ENCODE results near the gene PODXL.
"Not testable (repeated sequence)": the region's sequence is repeated elsewhere in the genome, so short reads cannot be mapped to it uniquely, and the experiment has no call there.

Gene PODXL

DNA sequence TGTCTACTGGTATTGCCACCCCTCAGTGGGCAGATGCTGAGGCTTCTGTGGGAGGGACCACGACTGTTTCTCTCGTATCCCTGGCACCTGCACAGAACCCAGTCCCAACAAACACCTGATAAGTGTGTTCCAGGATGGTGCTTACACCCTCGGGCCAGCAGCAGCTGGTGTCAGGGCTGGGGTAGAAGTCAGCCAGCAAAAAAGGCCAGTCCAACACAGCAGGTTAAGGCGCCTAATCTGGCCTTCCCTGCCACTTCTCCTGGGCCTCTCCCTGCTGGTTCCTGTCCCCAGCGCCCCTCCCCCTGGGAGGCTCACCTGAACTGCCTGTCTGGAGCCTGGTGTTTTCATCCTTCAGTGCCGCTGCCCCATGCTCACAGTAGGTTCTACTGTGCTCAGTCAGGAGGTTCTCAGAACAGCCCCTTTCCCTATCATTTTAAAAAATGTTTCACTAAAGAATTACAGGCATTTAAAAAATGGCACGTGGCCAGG, 20.0 kb downstream of the PODXL start:
- DNase-seq, result no peak

DNA sequence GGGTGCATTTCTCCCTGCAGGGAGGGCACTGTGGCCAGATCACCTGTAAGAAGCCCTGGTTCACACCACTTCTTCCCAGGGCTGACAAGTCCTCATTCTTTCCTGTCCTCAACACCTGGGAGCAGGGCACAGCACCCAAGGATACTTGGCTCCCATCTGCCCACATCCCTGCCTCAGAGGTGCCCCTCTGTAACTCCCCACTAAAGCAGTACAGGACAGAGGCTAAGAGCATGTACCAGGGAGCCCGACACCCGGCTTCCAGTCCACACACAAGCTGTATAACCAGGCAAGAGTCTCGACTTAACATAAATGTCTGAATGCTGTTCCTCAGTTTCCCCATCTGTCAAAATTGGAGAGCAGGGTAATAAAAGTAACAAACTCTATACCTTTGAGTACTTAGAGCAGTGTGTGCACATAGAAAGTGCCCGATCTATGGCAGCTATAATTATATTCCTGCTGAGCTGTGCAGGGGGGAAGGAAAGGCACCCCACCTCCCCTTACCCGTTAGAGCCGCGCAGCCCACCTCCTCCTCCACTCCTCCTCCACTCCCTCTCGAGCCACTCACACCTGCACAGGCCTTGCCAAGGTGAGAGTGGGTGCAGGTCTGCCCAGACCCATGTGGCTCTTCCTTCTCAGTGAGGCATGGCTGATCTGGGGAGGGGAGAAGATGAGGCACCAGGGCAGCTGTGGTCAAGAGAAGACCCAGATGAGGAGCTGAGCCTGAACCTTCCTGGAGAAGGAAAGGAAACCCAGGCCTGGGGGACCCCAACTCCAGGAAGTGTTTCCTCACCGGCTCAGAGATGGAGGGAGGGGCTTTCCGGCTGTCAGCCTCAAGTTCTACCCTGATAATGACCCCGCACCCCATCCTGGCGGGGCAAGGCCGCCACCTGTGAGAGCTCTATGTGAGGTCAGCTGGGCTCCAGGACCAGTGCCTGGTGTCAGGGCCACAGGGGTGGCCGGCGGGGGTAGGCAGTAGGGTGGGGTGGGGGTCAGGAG, 22.6 kb downstream of the PODXL start:
- no peak for DNase-seq

DNA sequence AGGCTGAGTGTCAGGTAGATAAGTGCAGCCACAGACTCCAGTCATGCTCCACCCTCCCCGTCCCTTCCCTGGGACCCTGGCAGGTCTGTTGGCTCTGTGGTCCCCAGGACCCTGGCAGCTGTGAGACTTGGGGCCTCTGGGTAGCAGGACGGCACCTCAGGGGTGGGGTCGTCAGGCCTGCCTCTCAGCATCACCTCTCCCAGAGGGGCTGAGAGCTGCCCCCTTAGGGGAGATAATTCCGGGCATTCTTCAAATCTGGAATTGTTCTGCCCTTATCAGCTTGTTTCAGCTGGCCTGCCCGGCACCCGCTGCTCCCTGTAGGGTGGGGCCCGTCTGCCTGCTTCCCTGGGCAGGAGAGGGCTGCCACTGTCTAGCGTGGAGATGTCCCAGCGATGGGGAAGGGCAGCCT, 23.3 kb downstream of the PODXL start:
- no peak for DNase-seq

- no peak for DNase-seq
Observed at GRCh38 chr7:131532570-131533091, 23.8 kb downstream of the PODXL start.

GRCh38 chr7:131530137-131530536, 26.3 kb downstream of the PODXL start:
- no peak for DNase-seq

- DNase-seq, result no peak
Observed at GRCh38 chr7:131529617-131530016, 26.8 kb downstream of the PODXL start.

DNA sequence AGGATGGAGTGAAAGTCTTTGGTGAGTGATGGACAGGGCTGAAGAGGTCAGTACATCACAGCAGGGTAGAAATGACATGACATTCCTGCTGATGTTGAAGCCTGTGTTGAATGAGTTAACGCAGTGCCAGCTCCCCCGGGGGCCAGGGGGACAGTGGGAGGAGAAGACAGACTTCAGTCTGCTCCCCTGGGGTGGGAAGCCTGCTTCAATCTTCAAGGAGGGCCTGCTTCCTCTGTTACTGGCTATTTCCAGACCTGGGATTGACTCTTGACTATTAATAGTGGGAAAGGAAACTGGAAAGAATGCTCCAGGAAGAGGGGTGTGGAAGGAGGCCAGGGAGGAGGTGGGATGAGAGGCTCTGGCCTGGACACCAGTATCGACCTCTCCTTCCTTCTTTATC, 27.2 kb downstream of the PODXL start:
- DNase-seq, result no peak

DNA sequence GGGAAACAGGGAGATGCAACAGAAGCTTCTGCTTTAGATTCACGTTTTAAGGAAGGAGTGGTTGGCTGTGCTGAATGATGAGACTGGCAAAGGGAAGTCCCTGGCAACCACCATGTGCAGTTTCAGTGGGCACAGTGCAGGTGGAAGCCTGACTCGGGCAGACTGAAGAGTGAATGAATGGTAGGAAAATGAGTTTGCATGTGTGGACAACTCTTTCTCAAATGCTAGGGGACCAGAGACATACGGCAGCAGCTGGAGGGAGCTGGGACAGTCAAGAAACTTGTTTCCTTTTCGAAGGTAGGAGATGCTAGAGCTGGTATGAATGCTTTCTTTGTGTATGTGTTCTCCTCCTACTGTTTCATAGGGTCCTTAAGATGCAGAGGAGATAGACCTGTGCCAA, 29.0 kb downstream of the PODXL start:
- no peak for DNase-seq

GRCh38 chr7:131525820-131526219, 30.6 kb downstream of the PODXL start:
- DNase-seq, result peak; percentile 8

GRCh38 chr7:131524703-131525102, 31.7 kb downstream of the PODXL start:
- no peak for DNase-seq

- DNase-seq, result no peak
Observed at GRCh38 chr7:131524115-131524514, 32.3 kb downstream of the PODXL start.

DNA sequence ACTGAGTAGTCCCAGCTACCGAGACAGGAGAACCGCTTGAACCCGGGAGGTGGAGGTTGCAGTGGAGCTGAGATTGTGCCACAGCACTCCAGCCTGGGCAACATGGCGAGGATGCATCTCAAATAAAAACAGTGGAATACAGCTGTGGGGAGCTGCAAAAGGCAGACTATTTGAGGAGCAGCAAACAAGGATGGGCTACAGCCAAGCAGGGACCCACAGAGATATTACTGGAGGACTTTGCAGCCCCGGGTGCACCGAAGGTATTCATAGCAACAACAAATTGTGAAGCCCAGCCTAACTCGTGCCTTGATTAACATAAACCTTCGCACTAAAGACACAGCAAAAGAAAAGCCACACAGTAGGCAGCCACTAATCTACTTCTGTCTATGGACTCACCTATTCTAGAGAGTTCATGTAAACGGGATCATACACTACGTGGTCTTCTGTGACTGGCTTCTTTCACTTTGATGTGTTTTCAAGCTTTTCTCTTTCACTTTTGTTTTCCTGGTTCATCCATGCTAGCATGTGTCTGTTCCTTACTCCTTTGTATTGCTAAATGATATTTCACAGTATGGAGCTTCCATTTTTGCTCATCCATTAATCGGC, 34.0 kb downstream of the PODXL start:
- no peak for DNase-seq

DNA sequence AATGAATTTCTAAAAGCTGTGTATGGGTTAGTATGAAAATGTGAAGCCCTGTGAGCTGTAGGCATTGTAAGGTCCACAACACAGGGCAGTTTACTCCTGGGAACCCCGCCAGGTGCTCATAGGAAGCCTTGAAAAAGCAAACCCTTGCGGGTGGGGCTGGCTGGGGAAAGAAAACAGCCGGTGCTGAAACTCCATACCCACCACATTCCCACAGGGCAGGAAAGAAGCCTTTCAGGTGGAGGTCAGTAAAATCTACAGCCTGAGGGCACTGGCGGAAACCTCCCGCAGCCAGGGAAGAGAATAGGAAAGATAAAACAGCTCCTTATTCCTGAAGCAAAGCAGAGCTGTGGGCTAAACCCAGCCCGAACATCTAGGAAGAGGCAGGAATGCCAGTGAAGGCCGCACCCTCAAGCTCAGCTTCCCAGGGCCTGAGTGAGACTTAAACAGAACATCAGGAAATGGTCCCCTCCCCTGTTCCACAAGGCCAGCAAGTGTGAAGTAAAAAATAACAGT, 34.7 kb downstream of the PODXL start:
- DNase-seq, result no peak

GRCh38 chr7:131518626-131519025, 37.8 kb downstream of the PODXL start:
- DNase-seq, result no peak

DNA sequence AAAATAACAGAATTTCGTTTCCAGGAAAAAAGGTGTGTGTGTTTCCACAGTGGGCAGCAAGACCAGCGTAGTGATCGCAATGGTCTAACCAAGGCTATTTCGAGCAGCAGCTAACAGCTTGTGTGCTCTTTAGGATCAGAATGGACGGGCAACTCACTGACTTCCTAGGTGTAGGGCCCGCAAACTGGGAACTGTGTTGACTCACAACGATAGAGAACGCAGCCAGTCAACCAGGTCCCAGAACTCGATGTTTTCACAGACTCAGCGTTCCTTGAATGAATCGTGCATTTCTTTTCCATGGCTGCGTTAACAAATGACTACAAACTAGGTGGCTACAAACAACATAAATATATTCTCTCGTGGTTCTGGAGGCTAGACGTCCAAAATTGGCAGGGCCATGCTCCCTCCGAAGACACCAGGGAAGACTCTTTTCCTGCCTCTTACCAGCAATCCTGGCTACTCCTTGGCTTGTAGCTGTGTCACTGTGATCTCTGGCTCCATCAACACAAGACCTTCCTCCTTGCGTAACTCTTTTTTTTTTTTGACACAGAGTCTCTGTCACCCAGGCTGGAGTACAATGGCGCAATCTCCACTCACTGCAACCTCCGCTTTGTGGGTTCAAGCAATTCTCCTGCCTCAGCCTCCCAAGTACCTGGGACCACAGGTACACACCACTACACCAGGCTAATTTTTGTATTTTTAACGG, 39.1 kb downstream of the PODXL start:
- DNase-seq, result no peak

- DNase-seq, result not testable (repeated sequence)
Observed at GRCh38 chr7:131515471-131515870, 41.0 kb downstream of the PODXL start.

DNA sequence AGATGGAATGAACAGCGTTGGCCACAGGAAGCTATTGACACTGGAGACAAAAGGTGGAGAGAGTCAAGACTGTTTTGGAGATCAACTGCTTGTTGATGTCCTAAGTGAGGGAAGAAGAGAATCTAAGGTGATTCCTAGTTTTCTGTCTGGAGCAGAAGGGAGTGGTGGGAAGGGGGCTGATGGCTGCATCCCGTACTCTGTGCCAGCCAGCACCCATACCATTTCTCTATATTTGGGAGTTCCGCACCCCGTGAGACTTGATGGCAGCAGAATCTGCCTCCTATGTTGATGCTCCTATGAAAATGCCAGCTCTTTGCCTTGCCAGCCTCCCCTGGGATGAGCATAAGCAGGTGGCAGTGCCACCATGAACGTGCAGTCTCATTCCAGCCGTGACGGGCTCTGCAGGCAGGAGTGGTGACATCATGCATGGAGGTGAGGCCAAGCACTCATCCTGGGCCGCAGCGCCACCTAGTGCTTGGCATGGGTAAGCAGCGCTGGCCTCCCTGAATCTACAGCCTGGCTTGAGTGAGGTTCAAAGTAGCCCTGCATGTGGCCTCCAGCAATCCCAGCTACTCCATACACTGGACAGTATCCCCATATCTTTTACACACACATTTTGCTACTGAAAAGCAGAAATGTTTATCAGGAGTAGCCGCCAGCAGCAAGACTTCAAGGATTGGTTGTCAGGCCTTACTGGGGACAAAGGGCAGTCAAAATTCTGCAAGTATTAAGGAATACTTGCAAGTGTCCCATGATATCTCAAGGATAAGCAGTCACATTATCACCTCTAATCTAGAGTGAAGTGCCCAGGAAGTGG, 43.0 kb downstream of the PODXL start:
- DNase-seq, result peak; percentile 74

DNA sequence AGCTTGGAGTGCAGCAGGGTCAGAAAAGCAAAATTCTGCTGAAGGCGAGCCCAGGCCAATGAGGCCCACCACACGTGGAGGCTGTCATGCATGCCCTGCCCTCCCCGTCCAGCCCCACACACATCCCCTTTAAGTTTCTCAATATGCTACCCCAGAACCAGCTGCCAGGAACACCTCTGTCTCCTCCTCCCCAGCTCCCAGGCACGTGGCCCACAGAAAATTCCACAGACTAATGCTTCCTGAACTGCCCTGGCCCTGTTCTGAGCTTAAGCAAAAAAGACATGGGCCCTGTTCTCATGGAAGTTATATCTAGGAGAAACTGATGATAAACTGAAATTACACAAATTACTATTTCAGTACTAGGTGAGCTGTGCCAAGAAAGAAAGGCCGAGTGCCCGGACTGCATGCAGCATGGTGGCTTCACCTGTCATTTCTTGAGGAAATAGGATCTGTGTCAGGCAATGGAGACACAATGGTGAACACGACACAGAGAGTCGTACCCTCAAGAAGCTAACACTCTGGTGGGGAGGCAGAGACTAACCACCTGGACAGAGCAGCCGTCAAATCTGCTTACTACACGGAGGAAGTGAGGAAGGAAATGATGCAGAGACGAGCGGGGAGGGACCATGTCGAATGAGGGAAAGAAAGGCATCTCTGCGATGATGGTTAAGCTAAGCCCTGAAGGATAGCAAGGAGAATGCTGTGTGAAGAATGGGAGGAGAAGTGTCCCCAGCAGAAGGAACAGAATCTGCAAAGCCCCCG, 44.5 kb downstream of the PODXL start:
- DNase-seq, result no peak

DNA sequence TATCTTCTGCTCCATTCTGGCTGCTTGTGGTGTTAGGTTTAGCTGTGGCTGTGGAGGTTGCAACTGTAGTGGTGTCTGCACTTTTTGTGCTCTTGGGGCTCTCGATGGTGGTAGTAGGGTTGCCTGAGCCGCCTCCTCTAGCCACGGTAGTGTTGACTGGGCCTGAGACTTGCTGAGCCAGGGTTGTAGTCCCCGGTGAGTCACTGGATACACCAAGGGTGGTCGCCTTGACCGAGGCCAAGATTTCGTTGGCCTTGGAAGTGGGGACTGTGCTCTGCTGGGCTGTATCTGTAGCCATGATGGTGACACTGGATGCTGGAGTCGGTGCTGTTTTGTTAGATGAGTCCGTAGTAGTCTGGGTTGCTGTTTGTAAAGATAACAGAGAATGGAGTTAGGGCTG, 45.4 kb downstream of the PODXL start:
- DNase-seq, result no peak

DNA sequence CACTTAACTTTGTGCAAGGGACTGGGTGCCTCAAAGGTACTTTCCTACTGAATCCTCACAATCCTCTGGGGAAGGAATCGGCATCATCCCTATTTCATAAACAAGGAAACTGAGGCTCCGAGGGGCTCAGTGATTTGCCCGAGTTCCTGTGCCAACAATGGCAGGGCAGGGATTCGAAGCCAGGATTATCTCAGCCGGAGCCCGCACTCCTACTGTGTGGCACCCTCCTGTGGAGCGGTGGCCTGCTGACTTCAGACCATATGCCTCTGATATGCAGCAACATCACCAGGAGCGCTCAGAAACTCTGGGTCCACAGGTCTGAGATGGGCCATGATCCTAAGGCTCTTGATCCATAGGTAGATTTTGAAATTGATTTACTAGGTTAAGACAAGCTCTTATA, 46.6 kb downstream of the PODXL start:
- no peak for DNase-seq

DNA sequence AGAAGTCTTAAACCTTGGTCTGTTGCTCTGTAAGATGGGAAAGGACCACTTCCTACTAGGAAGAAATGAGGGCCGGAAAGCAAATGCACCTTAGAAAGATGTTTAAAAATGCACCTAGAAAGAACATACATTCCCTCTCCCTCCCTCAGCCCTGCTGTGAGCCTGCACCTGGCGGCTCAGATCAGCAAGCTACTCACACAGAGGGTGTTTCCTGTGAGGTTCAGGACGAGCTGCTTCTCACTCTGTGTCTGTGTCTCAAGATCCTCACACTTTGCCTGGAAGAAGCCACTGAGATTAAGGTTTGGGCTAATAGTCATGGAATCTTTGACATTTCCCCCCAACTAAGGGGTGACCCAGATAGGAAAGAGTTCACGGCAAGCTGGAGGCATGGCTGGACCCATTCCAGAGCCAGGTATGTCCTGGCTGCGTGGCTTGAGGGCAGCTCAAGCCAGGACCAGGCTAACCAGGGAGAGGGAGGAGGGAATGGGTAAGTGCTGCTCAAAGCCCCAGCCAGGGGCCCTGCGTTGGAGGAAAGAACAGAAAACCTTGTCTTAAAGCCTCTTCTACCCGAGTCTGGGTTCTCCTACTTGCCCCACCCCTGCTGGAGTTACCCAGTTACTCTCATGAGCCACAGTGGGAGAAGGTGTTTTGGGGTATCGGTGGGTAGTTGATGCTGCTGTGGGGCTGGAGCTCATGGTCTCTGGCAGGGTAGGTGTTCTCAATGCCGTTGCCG, 47.5 kb downstream of the PODXL start:
- DNase-seq, result no peak
